ENCODE results near the gene IL1RAPL2.

GRCh38 chrX:104662694-104663093 is 96.7 kb downstream of the IL1RAPL2 start:
- TF ChIP-seq, protein P1, sequence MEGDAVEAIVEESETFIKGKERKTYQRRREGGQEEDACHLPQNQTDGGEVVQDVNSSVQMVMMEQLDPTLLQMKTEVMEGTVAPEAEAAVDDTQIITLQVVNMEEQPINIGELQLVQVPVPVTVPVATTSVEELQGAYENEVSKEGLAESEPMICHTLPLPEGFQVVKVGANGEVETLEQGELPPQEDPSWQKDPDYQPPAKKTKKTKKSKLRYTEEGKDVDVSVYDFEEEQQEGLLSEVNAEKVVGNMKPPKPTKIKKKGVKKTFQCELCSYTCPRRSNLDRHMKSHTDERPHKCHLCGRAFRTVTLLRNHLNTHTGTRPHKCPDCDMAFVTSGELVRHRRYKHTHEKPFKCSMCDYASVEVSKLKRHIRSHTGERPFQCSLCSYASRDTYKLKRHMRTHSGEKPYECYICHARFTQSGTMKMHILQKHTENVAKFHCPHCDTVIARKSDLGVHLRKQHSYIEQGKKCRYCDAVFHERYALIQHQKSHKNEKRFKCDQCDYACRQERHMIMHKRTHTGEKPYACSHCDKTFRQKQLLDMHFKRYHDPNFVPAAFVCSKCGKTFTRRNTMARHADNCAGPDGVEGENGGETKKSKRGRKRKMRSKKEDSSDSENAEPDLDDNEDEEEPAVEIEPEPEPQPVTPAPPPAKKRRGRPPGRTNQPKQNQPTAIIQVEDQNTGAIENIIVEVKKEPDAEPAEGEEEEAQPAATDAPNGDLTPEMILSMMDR (IDR thresholded peaks at IDR 0.05; ENCODE audit: low read depth, low read length) = no peak
- TF ChIP-seq POLR2A (IDR thresholded peaks at IDR 0.05; ENCODE audit: extremely low read depth, insufficient read length) = no peak

All from NB4 (cell line).